ENCODE data around the gene NUDT22.

NUDT22 gene

GRCh38 chr11:64259533-64260067 lies 33.5 kb downstream of the NUDT22 start:
- DNase-seq: no peak

GRCh38 chr11:64260147-64260708 lies 34.2 kb downstream of the NUDT22 start:
- no peak for DNase-seq

DNA sequence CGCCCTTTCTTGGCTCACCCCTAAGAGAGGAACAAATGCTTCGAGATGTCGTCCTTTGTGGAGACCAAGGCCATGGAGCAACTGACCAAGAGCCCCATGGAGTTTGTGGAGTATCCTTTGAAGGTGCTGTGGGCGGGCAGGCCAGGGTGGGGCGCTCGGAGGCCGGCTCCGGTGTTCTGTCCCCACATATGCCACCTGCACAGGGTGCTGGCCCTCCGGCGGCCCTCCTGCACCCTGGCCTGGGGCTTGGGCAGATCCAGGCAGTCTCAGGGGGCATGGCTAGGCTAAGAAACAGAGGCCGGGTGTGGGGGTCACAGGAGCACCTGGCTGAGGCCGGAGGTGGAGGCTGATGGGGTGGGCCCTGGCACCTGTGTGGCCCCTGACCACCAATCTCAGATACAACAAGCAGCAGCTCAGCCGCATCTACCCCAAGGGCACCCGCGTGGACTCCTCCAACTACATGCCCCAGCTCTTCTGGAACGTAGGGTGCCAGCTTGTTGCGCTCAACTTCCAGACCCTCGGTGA lies 35.5 kb downstream of the NUDT22 start:
- DNase-seq: no peak

- no peak for DNase-seq
Observed at GRCh38 chr11:64262271-64263002, 36.4 kb downstream of the NUDT22 start.

GRCh38 chr11:64263021-64263946 lies 37.2 kb downstream of the NUDT22 start:
- DNase-seq: no peak

DNA sequence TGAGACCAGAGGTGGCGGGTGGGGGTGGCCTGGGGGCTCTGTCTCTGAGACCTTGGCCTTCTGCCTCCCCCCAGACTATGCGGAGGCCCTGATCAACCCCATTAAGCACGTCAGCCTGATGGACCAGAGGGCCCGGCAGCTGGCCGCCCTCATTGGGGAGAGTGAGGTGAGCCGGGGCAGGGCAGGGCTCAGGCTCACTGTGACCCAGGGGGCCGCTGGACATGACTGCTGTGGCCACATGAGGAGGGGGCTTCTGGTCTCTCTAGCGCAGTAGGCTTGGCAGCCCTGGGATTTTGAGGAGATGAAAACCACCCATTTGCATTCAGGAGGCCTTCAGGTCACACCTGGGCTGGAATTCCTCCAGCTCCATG lies 37.9 kb downstream of the NUDT22 start:
- no peak for DNase-seq

- no peak for DNase-seq
Observed at GRCh38 chr11:64264371-64264852, 38.3 kb downstream of the NUDT22 start.

DNA sequence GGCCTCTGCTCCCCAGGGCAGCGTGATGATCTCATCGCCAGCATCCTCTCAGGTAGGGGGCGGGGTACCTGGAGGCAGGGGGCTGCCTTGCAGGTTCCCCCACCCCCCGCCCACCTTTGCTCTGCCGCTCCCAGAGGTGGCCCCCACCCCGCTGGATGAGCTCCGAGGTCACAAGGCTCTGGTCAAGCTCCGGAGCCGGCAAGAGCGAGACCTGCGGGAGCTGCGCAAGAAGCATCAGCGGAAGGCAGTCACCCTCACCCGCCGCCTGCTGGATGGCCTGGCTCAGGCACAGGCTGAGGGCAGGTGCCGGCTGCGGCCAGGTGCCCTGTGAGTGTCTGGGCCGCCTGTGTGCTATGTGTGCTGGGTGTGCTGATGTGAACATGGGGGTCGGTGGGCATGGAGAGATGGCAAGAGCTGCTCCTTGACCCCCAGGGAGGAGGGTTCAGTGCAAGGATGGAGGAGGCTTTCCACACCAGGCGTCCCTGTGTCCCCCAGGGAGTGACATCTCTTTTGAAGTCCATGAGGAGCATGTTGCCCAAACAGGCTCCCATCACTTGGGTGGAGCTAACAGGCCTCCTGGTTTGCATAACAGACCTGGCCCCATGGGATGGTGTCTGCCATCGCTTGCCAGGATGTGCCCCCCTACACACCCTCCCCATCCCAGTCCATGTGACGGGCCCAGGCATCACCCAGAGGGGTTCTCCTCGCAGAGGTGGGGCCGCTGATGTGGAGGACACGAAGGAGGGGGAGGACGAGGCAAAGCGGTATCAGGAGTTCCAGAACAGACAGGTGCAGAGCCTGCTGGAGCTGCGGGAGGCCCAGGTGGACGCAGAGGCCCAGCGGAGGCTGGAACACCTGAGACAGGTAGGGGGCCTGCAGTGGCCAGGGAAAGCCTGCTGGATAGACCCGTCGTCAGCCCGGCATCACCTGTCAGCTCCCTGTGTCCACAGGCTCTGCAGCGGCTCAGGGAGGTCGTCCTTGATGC lies 39.4 kb downstream of the NUDT22 start:
- no peak for DNase-seq

GRCh38 chr11:64266339-64266738 lies 40.3 kb downstream of the NUDT22 start:
- no peak for DNase-seq

- no peak for DNase-seq
Observed at GRCh38 chr11:64267207-64267945, 41.3 kb downstream of the NUDT22 start.

DNA sequence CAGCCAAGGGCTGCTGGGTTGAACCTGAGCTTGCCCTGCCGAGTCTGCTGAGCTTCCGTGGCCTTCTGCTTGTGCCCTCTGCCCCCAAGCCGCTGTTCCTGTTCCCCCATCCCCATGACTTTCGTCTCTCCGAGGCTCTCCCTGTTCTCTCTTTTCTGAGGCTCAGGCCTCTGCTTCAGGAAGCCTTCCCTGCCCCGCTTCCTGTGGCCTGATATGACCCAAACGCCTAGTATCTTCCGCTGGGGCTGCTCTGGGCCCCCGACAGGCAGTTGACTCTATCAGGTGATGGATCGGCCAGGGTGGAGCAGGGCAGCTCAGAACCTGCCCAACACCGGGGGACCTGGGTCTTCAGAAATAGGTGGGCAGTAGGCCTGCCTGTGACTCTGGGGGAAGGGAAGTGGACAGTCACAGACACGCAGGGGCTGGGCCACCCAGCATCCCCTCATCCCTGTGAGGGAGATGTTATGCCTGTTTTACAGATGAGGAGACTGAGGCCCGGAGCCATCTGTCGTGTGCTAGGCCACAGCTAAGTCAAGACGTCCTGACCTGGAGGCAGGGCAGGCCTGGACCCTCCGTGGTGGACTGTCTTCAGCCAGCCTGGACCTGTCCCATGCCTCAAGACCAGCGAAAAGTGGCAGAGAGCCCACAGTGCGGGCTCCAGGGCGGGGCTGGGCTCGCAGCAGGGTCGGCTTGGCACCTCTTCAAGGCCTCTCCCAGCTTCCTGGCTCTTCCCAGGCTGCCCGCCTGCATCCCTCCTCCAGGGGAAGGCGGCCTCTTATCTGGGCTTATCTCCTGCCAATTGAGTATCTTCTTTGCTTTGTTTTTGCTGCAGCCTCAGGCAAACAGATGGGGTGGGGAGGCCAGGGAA lies 42.2 kb downstream of the NUDT22 start:
- DNase-seq: no peak

GRCh38 chr11:64268893-64269539 lies 42.9 kb downstream of the NUDT22 start:
- DNase-seq: peak; percentile 84

GRCh38 chr11:64269540-64270220 lies 43.6 kb downstream of the NUDT22 start:
- DNase-seq: peak; percentile 100

DNA sequence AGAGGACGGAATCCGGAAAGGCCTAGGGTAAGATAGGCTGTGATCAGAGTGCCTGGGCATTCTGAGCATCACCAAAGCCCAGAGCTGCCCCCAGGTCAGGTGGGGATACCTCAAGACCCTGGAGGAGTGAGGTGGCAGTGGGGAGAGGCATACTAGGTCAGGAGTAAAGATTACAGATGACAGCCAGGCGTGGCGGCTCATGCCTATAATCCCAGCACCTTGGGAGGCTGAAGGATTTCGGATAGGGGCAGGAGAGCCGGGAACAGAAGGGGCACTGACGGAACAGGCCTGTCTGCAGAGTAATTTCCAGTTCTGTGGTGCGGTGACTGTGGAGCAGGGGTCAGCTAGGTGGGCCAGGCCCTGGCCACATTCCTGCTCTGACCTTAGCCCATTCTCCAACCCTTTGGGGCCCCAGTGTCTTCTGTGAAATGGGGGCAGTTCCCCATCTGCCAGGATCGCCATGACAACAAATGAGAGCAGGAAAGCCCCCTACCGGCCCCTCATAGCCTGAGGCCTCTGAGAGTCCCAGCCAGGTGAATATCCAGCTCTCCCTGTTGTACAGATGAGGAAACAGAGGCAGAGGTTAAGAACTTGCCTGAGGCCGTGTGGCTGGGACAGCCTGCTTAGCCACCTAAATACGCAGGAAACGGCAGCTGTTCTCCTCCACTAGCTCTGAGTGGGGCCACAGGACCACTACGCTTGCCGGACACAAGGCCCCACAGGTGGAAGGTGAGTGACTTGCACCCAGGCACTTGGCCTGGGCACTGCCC lies 49.1 kb downstream of the NUDT22 start:
- DNase-seq: no peak

DNA sequence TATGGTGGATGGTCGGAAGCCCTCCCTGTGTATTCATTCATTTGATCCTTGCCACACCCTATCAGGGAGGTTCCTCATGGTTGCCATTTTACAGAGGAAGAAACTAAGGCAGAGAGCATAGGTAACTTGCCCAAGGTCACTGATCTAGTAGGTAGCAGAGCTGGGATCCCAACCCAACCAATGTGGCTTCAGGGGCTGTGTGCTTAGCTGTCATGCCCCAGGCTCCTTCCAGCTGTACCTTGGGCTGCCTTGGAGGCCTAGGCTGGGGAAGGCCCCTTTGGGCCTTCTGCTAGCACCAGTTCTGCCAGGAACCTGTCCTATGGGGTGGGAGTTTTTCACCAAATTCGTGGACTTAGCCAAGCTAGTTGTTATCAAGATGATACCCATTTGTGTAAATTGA lies 49.8 kb downstream of the NUDT22 start:
- DNase-seq: no peak

DNA sequence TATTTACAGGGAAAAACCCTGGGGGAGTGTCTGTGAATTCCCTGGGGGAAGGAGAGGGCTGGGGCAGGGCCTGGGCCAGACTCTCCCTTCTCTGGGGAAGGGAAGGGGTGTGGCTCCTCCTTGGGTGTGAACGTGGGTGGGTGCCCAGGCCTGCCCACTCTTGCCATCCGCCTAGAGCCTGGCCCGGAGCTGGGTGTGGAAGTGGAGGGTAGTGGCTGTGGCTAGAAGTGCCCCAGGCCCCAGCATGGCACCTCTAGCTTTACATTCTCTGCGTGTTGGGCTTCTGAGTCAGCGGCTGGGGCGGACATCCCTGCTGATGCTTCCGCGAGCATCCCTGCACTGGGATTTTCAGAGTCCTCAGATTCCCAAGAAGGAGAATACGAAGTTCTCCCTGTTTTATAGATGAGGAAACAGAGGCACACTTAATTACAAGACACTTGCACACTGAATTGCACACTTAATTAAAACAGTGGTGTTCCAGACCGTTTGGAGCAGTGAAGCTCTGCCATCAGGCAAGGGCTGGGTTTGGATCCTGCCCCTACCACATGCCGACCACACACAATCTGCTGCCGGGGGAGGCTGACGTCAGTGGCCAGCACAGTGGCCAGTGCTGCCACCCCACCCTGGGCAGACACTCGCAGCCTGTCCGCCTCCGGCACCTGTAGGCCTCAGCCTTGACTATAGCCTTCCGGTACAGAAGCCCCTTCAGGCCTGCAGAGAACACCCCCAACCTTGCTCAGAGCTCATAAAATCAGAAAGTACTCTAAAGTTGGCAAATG lies 50.8 kb downstream of the NUDT22 start:
- no peak for DNase-seq

DNA sequence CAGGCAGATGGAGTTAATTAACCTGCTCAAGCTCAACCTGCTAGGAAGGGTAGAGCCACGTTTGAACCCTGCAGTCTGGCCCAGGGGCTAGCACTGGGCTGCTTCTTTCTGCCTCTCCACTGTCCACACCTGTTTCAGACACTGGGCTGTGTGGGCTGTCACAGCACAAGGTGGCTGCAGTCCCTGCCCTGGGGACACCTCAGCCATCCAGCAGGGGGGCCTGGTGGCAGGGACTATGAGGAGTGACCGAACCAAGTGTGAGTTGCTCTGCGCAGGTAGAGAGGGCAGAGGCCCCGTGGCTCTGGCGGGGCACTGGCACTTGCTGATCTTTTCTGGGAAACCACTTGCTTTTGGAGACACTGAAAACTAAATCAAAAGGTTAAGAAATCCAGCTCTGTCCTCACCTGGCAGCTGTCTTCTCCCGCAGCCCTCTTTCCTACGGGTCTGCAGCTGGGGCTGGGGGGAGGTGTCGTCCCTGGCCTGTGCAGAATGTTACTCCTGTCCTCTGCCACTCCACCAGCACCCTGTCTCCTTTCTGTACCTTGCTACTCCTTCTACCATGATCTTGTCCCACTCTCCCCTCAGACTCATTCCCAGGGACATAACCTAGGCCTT lies 52.6 kb downstream of the NUDT22 start:
- no peak for DNase-seq
